B cell (primary cell): ENCODE measurements around the gene COL16A1.

Experiments used
- EZH2 ChIP-seq: IDR thresholded peaks from 2 replicates; pipeline ENCODE4 v1.6.1; 2012; ENCODE audit warnings: borderline replicate concordance, low read depth, mild to moderate bottlenecking, moderate library complexity, low read length; ENCODE audit not compliant: insufficient read depth, poor library complexity, severe bottlenecking
- TF ChIP-seq, protein P1 (sequence below): fragments of 200-600 bp; IDR thresholded peaks from one replicate; pipeline ENCODE4 v1.8.0; 2022; ENCODE audit warnings: antibody characterized with exemption, mild to moderate bottlenecking

DNA sequence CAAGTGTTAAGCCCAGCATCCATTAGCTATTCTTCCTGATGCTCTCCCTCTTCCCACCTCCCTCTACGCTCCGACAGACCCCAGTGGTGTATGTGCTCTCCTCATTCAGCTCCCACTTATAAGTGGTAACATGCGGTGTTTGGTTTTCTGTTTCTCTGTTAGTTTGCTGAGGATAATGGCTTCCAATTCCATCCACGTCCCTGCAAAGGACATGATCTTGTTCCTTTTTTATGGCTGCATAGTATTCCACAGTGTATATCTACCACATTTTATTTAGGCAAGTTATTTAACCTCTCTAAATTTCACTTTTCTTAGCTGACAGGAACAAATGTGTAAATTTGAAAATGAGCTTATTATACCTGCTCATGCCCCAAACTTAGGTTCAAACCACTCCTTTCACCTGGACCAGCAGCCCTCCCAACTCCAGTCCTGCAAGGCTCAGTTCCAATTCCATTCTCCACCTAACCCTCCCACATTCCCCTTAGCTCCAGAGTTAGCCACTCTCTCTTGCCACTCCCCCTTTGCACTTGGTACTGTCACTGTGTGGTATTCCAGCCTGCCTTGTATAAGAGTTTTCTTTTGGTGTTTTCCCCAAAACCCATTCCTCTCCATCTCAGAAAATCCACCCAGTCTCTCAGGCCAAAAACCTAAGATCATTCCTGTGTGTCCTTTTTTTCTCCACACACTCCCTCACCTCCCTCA lies 57.4 kb downstream of the COL16A1 start:
- TF ChIP-seq EZH2, result no peak
- TF ChIP-seq, protein P1, sequence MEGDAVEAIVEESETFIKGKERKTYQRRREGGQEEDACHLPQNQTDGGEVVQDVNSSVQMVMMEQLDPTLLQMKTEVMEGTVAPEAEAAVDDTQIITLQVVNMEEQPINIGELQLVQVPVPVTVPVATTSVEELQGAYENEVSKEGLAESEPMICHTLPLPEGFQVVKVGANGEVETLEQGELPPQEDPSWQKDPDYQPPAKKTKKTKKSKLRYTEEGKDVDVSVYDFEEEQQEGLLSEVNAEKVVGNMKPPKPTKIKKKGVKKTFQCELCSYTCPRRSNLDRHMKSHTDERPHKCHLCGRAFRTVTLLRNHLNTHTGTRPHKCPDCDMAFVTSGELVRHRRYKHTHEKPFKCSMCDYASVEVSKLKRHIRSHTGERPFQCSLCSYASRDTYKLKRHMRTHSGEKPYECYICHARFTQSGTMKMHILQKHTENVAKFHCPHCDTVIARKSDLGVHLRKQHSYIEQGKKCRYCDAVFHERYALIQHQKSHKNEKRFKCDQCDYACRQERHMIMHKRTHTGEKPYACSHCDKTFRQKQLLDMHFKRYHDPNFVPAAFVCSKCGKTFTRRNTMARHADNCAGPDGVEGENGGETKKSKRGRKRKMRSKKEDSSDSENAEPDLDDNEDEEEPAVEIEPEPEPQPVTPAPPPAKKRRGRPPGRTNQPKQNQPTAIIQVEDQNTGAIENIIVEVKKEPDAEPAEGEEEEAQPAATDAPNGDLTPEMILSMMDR, result no peak
